HCT116 (cell line): ENCODE measurements around the gene ENOSF1. TPM values are rescaled to one million over a fixed set of nuclear protein-coding genes. Genes with fewer than 3 reads are reported as not detected.
A peak's percentile ranks its signal among the peaks of the same experiment; 100 is the strongest.

Source experiments
- ATAC-seq: fragments of 200-7000 bp; cut with Tn5 transposase; 2 replicates; pipeline ENCODE4 v1.9.1; 2020; ENCODE audit warnings: mild to moderate bottlenecking, moderate library complexity
- BruUV-seq: library from RNA; stranded (reverse); fragments of 400-500 nt; replicated peaks from 2 replicates; lab custom pipeline; 2021; lab: Mats Ljungman, UMichigan
- CTCF ChIA-PET: fragments of 300-600 bp; sonication (Branson Sonifier 250); formaldehyde crosslinking; loops from one replicate; lab custom pipeline; 2021; ENCODE audit warnings: antibody characterized with exemption; lab: Charles Lee
- POLR2A ChIA-PET: fragments of 300-600, 350-600 bp; sonication (Branson Sonifier 250); formaldehyde crosslinking; loops from one replicate; lab custom pipeline; 2021; ENCODE audit warnings: antibody characterized with exemption; lab: Charles Lee
- RAD21 ChIA-PET, 2 experiments: fragments of 300-600 bp; sonication (Branson Sonifier 250); formaldehyde crosslinking; loops; one replicate each; lab custom pipeline; 2023; ENCODE audit warnings: low total read pairs in 2 of 2; ENCODE audit not compliant: uncharacterized antibody in 2 of 2, unreplicated experiment in 2 of 2, low non-redundant PET in 1 of 2; lab: Charles Lee
- DNase-seq: peaks from one replicate; pipeline ENCODE4 v3.0.0-alpha.2; 2010; ENCODE audit warnings: low read depth, low spot score
- H2AFZ ChIP-seq: fragments of 200-600 bp; shearing (Covaris generic), sonication (generic); 2 replicates; pipeline ENCODE4 v1.6.1; 2017; ENCODE audit warnings: low read depth, mixed run types, mixed read lengths, antibody characterized with exemption, low read length; ENCODE audit not compliant: poor library complexity, severe bottlenecking
- H3K27ac ChIP-seq: 2 replicates; pipeline ENCODE4 v1.5.1; 2012; ENCODE audit warnings: low read depth, low read length
- H3K27me3 ChIP-seq: fragments of 200-600 bp; sonication (generic); 2 replicates; pipeline ENCODE4 v1.6.1; 2016; ENCODE audit warnings: mixed run types, low read length, mixed read lengths; ENCODE audit not compliant: insufficient read depth
- H3K36me3 ChIP-seq, 2 experiments: fragments of 200-500 bp in 1 of 2; fragments of 200-600 bp in 1 of 2; sonication (Bioruptor generic) in 1 of 2; sonication (generic) in 1 of 2; 2 replicates each; pipeline versions ENCODE4 v1.5.1 to v1.6.1; 2014 to 2016; ENCODE audit warnings: low read length in 2 of 2, inconsistent platforms in 1 of 2, mixed read lengths in 1 of 2, mixed run types in 1 of 2; ENCODE audit not compliant: insufficient read depth in 2 of 2, control insufficient read depth in 1 of 2
- H3K4me1 ChIP-seq, 2 experiments: fragments of 200-600 bp in 1 of 2; sonication (generic) in 1 of 2; 2 replicates each; pipeline versions ENCODE4 v1.5.1 to v1.6.1; 2012 to 2017; ENCODE audit warnings: low read length in 2 of 2, inconsistent platforms in 1 of 2, mild to moderate bottlenecking in 1 of 2, mixed read lengths in 1 of 2, mixed run types in 1 of 2, moderate library complexity in 1 of 2; ENCODE audit not compliant: insufficient read depth in 2 of 2, control insufficient read depth in 1 of 2
- H3K4me2 ChIP-seq: fragments of 200-600 bp; sonication (generic); 2 replicates; pipeline ENCODE4 v1.6.1; 2017; ENCODE audit warnings: mixed run types, low read length, mixed read lengths
- H3K4me3 ChIP-seq, 2 experiments: fragments of 200-600 bp in 1 of 2; sonication (generic) in 1 of 2; replicated peaks in 1 of 2; 2 replicates each; pipeline ENCODE4 v1.5.1; 2011 to 2016; ENCODE audit warnings: low read length in 2 of 2, control low read depth in 1 of 2, low read depth in 1 of 2, mild to moderate bottlenecking in 1 of 2, mixed read lengths in 1 of 2, mixed run types in 1 of 2
- H3K79me2 ChIP-seq: fragments of 200-600 bp; sonication (generic); 2 replicates; pipeline ENCODE4 v1.6.1; 2017; ENCODE audit warnings: mild to moderate bottlenecking, mixed run types, low read length, moderate library complexity, mixed read lengths; ENCODE audit not compliant: insufficient read depth
- H3K9ac ChIP-seq: fragments of 200-600 bp; sonication (generic); 2 replicates; pipeline ENCODE4 v1.6.1; 2016; ENCODE audit warnings: low read length, mixed read lengths
- H3K9me2 ChIP-seq: fragments of 200-600 bp; sonication (generic), shearing (Covaris generic); 2 replicates; pipeline ENCODE4 v1.6.1; 2017; ENCODE audit warnings: mixed run types, mild to moderate bottlenecking, moderate library complexity; ENCODE audit not compliant: insufficient read depth
- H3K9me3 ChIP-seq, 2 experiments: fragments of 200-500 bp in 1 of 2; fragments of 200-600 bp in 1 of 2; sonication (Bioruptor generic) in 1 of 2; sonication (generic) in 1 of 2; 2 replicates each; pipeline ENCODE4 v1.6.1; 2014 to 2017; ENCODE audit warnings: low read length in 2 of 2, mixed read lengths in 2 of 2, inconsistent platforms in 1 of 2, low read depth in 1 of 2, mild to moderate bottlenecking in 1 of 2, mixed run types in 1 of 2, moderate library complexity in 1 of 2; ENCODE audit not compliant: control insufficient read depth in 1 of 2, insufficient read depth in 1 of 2
- H4K20me1 ChIP-seq: fragments of 200-600 bp; sonication (generic), shearing (Covaris generic); 2 replicates; pipeline ENCODE4 v1.6.1; 2017; ENCODE audit warnings: mixed run types, mild to moderate bottlenecking, moderate library complexity; ENCODE audit not compliant: insufficient read depth
- CEBPB ChIP-seq: IDR thresholded peaks from 2 replicates; pipeline ENCODE4 v1.6.1; 2012; ENCODE audit warnings: low read depth
- EZH2 ChIP-seq: fragments of 200-600 bp; sonication (generic); IDR thresholded peaks from 2 replicates; pipeline ENCODE4 v1.6.1; 2017; ENCODE audit warnings: antibody characterized with exemption, mixed run types
- JUND ChIP-seq: IDR thresholded peaks from 2 replicates; pipeline ENCODE4 v1.6.1; 2012
- MAX ChIP-seq: IDR thresholded peaks from 2 replicates; pipeline ENCODE4 v1.6.1; 2012
- POLR2A ChIP-seq: IDR thresholded peaks from 2 replicates; pipeline ENCODE4 v1.7.0; 2011; ENCODE audit warnings: borderline replicate concordance; ENCODE audit not compliant: insufficient read depth, insufficient read length; ENCODE audit errors: extremely low read depth
- POLR2AphosphoS5 ChIP-seq: IDR thresholded peaks from 2 replicates; pipeline ENCODE4 v1.6.1; 2011; ENCODE audit warnings: mild to moderate bottlenecking, low read depth, low read length, moderate library complexity
- RAD21 ChIP-seq: IDR thresholded peaks from 2 replicates; pipeline ENCODE4 v1.6.1; 2012; ENCODE audit warnings: low read depth, mild to moderate bottlenecking
- REST ChIP-seq: IDR thresholded peaks from 2 replicates; pipeline ENCODE4 v1.6.1; 2012; ENCODE audit warnings: low read depth
- SP1 ChIP-seq: IDR thresholded peaks from 2 replicates; pipeline ENCODE4 v1.6.1; 2012; ENCODE audit warnings: low read depth
- SRF ChIP-seq: IDR thresholded peaks from 2 replicates; pipeline ENCODE4 v1.6.1; 2012; ENCODE audit warnings: low read depth
- TCF7L2 ChIP-seq: IDR thresholded peaks from 2 replicates; pipeline ENCODE4 v1.7.0; 2011; ENCODE audit warnings: borderline replicate concordance, inconsistent platforms; ENCODE audit not compliant: insufficient read depth, insufficient read length; ENCODE audit errors: extremely low read depth
- YY1 ChIP-seq: IDR thresholded peaks from 2 replicates; pipeline ENCODE4 v1.6.1; 2011; ENCODE audit warnings: low read length, low read depth, moderate library complexity, mild to moderate bottlenecking; ENCODE audit not compliant: insufficient replicate concordance; ENCODE audit errors: extremely low read depth
- ZFX ChIP-seq: fragments of 450-650 bp; IDR thresholded peaks from 2 replicates; pipeline ENCODE4 v1.6.1; 2017
- intact Hi-C: fragments of 100-400 bp; cut with micrococcal nuclease; formaldehyde crosslinking; loops from 2 replicates; pipeline ENCODE4 v1.10.0; 2022
- total RNA-seq: library from RNA; stranded (reverse); gene quantifications from one replicate; pipeline ENCODE4 v1.2.1, GENCODE V29; 2021; ENCODE audit not compliant: unreplicated experiment

Gene ENOSF1
- total RNA-seq, 1 experiment from 2014 or later = 90.0 TPM

- ChIA-PET RAD21 (no interaction called here), CTCF (interaction anchor here (1.3 to 2.4 kb wide), 2 partner anchors 34 to 181 kb away, joined by 4 to 11 read pairs; no protein-coding TSS in a partner anchor), POLR2A (interaction anchor here (1.1 to 1.7 kb wide), 2 partner anchors 10 to 34 kb away, joined by 3 to 4 read pairs; no protein-coding TSS in a partner anchor)
- H3K27ac ChIP-seq = peak overlapping the region; percentile 100
- H3K4me2 ChIP-seq = peak overlapping the region; percentile 94
- intact Hi-C loops = loop anchor here (5.0 kb wide), 1 partner anchor 54 kb away; the partner anchor contains the start of gene ENOSF1
- H3K27me3 ChIP-seq = no peaks in the 10 kb centered on the region
- H3K9ac ChIP-seq = peak overlapping the region; percentile 99
- no peaks in the 10 kb centered on the region for H3K9me3 ChIP-seq
- TSS peak; percentile 68 for BruUV-seq
- H3K4me1 ChIP-seq = peaks cover 9 to 22% of the 10 kb centered on the region in 2 experiments; a peak in 3 of 4 replicates
- peak overlapping the region; percentile 85 to 96 for H3K4me3 ChIP-seq
- H4K20me1 ChIP-seq = no peaks in the 10 kb centered on the region
- H3K79me2 ChIP-seq = peaks cover 66% of the 10 kb centered on the region
- TF ChIP-seq REST (no peak), MAX (no peak), POLR2AphosphoS5 (peak; percentile 66), EZH2 (no peak), ZFX (peak; percentile 47; the same call in 1 of the 2 replicates), SRF (no peak), SP1 (no peak), POLR2A (peak; percentile 49), JUND (no peak), TCF7L2 (peak; percentile 26), YY1 (peak; percentile 48), RAD21 (no peak), CEBPB (no peak)
- H2AFZ ChIP-seq = no peak overlapping the region
- H3K36me3 ChIP-seq = peaks cover 19 to 32% of the 10 kb centered on the region in 2 experiments
- DNase-seq = peak; percentile 82
- peak; percentile 83 for ATAC-seq
- H3K9me2 ChIP-seq = no peaks in the 10 kb centered on the region
These were observed 54.2 kb downstream of the ENOSF1 start for GRCh38 chr18:658001-658946.
